Stimulated activated CD8-positive, alpha-beta memory T cell treated with anti-CD3 and anti-CD28 coated beads, Interleukin-12 subunit alpha, Interleukin-12 subunit beta, amount 100 ng/mL, for 1 hour (primary cell): ENCODE data around the gene FOXK1.
A peak's percentile ranks its signal among the peaks of the same experiment; 100 is the strongest.
"Not testable (repeated sequence)": the region's sequence is repeated elsewhere in the genome, so short reads cannot be mapped to it uniquely, and the experiment has no call there.

Experiments
- DNase-seq: peaks from one replicate; pipeline ENCODE4 v3.0.0-alpha.2; 2020; ENCODE audit warnings: low read depth

The FOXK1 gene

GRCh38 chr7:4681886-4682620 is at the start of gene FOXK1:
FOXK1 (plus strand) TSS chr7:4682295; CDS start chr7:4682309, 14 bp downstream.
- peak; percentile 63 for DNase-seq

GRCh38 chr7:4633012-4633411 is 49.1 kb upstream of the FOXK1 start:
- DNase-seq = no peak

- no peak for DNase-seq
Measured at GRCh38 chr7:4634166-4634565, 47.9 kb upstream of the FOXK1 start.

GRCh38 chr7:4638781-4639575 is 43.1 kb upstream of the FOXK1 start:
- DNase-seq = no peak

GRCh38 chr7:4641091-4641666 is 40.9 kb upstream of the FOXK1 start:
- DNase-seq = no peak

- DNase-seq = peak; percentile 89
Measured at GRCh38 chr7:4641667-4642467, 40.2 kb upstream of the FOXK1 start.

- no peak for DNase-seq
Measured at GRCh38 chr7:4642468-4643203, 39.5 kb upstream of the FOXK1 start.

GRCh38 chr7:4643204-4643471 is 39.0 kb upstream of the FOXK1 start:
- DNase-seq = not testable (repeated sequence)

GRCh38 chr7:4645246-4645645 is 36.8 kb upstream of the FOXK1 start:
- no peak for DNase-seq

GRCh38 chr7:4648111-4648510 is 34.0 kb upstream of the FOXK1 start:
- no peak for DNase-seq

GRCh38 chr7:4650433-4651047 is 31.6 kb upstream of the FOXK1 start:
- DNase-seq = no peak

- DNase-seq = no peak
Measured at GRCh38 chr7:4653771-4654170, 28.3 kb upstream of the FOXK1 start.

GRCh38 chr7:4655311-4655710 is 26.8 kb upstream of the FOXK1 start:
- DNase-seq = no peak

GRCh38 chr7:4655896-4656295 is 26.2 kb upstream of the FOXK1 start:
- no peak for DNase-seq

- no peak for DNase-seq
Measured at GRCh38 chr7:4657640-4658417, 24.3 kb upstream of the FOXK1 start.

- no peak for DNase-seq
Measured at GRCh38 chr7:4659551-4660286, 22.4 kb upstream of the FOXK1 start.

GRCh38 chr7:4661871-4662270 is 20.2 kb upstream of the FOXK1 start:
- DNase-seq = no peak

GRCh38 chr7:4663239-4664018 is 18.7 kb upstream of the FOXK1 start:
- no peak for DNase-seq

- no peak for DNase-seq
Measured at GRCh38 chr7:4665661-4666060, 16.4 kb upstream of the FOXK1 start.
